NCI-H524 treated with DMSO at 0.1 percent for 48 hours (cell line): Measurements from ENCODE around the gene ALX4.

Experiments used
- DNase-seq: peaks from one replicate; lab custom pipeline; 2025; lab: John Stamatoyannopoulos, UW

The ALX4 gene

DNA sequence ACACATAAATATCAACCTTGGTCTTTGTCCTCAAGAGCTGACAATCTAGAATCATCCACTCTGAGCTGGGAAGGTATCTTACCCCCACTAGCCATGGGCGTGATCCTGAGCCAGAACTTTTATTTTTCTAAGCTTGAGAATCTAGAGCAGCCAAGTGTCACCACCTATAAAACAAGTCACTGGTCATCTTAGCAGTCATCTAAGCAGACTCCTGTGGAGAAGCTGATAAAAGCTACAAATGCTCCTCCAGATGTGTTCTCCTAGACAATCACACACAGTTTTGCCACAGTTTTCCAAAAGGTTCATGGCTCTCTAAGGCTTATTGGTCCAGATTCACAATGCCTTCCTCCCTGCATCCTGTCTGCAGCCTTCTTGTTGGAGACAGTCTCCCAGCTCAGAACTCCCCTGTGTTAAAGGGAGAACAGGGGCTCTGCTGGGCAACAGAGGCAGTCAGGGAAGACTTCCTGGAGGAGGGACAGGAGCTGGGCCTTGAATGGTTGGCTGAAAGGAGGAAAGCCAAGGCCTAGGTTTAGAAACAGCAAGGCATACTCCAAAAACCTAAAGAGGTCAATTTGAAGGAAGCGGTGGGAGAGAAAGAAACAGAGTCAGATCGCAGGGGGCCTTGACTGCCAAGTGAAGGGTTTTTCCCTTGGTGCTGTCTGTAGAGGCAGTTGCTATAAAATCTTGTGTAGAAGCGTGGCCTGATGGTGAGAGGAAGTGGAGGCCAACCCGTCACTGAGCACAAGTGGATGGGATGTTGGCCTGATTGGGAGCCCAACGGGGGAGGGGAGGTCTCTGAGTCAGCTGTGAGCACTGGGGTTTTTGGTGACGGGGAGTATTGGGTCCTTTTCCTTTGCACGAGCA, 42.0 kb downstream of the ALX4 start:
- DNase-seq = no peak

- no peak for DNase-seq
These were observed 42.8 kb downstream of the ALX4 start for GRCh38 chr11:44267006-44267749.

- no peak for DNase-seq
These were observed 43.7 kb downstream of the ALX4 start for GRCh38 chr11:44266056-44266780.

DNA sequence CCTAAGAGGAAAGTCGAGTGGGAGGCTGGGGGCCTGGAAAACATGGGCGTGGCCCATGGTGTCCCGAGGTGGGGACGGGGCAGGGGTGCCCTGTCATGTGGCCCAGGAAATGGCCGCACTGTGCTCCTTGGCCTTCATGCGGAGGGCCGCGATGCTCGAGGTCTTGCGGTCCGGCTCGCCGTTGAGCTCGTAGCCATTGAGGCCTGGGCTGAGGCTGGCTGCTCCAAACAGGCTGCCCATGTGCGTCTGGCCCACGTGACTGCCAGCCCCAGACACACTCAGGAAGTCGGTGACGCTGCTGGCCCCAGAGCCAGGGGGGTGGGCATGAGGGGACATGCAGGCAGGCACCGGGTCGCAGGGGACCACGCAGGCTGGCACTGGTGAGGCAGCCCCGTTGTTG, 45.2 kb downstream of the ALX4 start:
- no peak for DNase-seq

GRCh38 chr11:44264438-44264749, 45.5 kb downstream of the ALX4 start:
- no peak for DNase-seq

GRCh38 chr11:44263738-44264437, 46.1 kb downstream of the ALX4 start:
- no peak for DNase-seq

DNA sequence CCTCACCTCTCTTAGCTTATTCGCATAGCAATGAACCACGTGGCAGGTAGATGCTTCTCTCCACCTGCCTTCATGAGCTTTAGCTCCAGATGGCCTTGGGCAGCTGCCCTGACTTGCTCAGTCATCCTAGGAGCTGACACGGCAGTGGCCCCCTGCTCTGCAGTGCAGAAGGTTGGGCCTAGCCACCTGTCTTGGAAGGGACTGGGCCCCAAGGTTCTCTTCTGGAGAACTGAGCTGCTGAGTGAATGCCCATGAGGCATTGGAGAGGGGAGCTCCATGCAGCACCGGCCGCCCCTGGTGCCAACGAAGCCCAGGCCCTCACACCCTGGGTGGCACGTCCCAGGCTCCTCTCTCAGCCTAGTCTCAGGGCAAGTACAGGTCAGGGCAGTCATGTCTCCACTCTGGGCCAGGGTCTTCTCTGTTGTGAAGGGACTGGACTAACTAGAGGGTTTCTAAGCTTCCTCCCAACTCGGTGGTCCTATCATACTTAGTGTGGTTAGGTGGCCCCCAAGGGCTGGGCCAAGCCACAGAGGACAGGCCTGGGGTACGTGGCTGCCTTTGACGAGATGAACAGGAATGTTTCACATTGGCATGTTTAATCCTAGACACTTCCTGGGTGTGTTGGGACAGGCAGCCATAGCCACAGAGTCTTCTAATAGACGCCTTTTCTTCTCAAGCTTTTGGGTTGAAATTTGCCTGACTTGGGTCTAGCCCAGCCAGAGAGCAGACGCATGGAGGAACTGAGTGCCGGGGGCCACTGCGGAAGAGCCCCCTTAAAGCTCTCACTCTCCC, 47.9 kb downstream of the ALX4 start:
- DNase-seq = no peak

- DNase-seq = no peak
These were observed 49.9 kb downstream of the ALX4 start for GRCh38 chr11:44260081-44260480.

GRCh38 chr11:44258839-44259420, 51.0 kb downstream of the ALX4 start:
- no peak for DNase-seq

GRCh38 chr11:44258190-44258489, 51.8 kb downstream of the ALX4 start:
- no peak for DNase-seq

DNA sequence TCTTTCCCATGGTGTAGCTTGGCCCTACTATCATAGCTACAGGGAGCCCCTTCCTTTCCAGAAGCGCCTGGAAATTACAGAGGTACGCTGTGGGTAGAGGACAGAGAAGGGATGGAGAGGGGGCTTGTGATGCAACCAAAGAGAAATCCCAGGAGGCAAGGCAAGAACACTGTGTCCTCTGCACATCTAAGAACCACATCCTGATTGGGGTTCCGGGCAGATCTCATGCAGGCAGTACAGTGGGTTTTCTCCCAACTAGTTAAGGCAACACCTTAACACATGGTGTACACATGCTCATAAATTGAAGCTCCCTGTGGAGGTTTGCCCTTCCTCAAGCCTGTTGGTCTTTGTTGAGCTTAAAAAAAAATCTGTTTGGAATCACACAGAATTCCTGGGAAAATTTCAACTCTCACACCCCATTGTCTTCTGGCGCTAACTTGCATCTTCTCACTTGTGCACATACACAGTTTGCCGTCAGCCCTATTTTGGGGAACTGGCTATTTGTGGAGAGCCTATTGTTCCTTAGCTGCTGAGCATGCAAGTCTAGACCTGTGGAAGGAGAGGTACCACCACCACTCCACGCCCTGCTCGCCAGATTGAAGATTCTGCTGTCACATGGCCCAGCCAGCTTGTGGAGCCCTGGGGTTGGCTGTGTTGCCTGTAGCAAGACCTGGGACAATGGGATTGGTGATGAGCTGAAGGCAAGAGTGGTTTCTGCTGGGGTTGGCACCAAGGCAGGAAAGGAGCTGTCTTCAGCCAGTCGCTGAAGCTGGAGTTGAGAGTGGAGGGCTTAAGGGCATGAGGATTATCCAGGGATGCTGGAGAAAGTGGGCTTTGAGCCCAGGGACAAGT, 52.4 kb downstream of the ALX4 start:
- DNase-seq = no peak

- no peak for DNase-seq
These were observed 53.2 kb downstream of the ALX4 start for GRCh38 chr11:44256673-44257291.

DNA sequence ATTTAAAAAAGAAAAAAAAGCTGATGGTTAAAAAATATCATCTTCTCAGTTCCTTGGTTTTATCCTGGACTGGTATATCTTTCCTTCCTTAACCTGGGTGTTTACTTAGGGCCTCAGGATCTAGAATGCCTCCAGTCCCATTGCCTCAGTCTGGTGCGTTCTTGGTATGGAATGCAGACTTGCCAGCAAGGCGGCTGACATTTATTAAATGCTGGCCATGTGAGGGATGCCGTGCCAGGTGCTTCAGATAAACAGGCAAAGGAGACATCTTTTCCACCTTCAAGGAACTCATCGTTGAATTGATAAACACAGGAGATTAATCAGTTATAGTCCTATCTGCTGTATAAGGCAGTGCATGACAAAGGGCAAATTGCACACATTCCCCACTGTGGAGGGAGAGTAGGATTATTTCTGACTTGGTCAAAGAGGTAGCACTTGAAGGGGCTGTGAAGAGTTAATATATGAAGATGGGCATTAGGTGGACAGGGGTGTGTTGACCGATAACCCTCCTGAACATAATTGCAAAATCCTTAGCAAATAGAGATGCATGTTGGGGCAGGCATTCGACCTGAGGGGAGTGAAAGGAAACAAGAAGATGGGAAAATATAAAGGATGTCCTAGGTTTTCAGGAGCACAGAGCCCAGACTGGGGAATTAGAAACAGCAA, 54.4 kb downstream of the ALX4 start:
- DNase-seq = no peak

DNA sequence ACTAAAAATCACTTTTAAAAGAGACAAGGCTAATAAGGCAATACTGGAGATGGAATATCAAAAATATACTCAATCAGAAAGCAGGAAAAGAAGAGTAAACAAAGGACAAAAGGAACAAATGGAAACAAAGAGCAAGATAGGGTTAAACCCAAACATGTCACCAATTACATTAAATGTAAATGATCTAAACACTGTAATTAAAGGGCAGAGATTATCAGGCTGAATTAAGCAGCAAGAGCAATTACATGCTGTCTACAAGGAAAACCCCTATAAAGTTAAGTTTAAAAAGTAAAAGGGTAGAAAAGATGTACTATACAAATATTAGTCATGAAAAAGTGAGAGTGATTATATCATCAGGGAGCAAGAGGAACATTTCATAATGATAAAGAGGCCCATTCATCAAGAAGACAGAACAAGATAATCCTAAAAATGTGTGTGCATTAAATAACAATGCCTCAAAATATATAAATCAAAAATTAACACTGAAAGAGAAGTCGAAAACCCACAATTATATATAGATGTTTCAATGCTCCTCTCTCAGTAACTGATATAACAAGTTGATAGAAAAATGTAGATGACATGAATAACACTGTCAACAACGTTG, 56.8 kb downstream of the ALX4 start:
- no peak for DNase-seq

GRCh38 chr11:44250421-44250820, 59.5 kb downstream of the ALX4 start:
- DNase-seq = no peak

DNA sequence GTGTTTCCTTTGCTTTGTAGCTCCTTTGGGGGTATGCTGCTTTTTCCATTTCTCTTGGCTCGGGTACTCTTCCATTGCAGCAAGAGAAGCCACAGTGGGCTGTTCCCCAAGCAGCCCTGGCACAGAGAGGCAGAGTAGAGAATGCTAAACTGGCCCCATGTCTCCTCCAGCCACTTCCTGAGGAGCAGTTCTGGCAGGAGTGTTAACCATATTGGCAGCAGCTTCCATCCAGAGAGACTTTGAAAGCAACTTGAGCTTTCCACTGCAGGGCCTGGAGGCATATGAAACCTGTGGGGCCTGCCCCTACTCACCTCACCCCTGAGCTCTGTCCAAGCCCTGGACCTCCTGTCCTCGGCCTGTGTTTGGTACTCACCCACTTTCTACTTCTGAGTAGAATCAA, 61.8 kb downstream of the ALX4 start:
- no peak for DNase-seq

GRCh38 chr11:44247508-44247907, 62.4 kb downstream of the ALX4 start:
- no peak for DNase-seq

DNA sequence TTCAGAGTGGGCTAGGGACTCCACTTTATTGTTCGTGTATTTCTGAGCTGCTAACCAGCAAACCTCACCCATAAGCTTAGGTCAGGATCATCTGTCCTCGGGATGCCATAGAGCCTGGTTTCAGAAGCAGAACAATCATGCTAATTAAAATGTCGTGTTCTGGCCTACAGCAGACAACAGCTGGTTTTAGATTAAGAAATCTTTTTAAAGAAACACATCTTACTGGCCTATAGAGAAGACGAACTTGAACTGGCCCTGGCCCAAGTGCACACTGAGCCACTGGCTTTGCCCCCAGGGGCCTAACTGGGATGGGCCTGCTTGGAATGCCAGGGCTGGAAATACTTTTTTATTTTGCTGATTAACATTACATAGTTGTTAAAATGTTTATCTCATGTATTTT, 63.2 kb downstream of the ALX4 start:
- no peak for DNase-seq
